ENCODE results near the gene MTA1. TPM values are rescaled to one million over a fixed set of nuclear protein-coding genes. Genes with fewer than 3 reads are reported as not detected.
A peak's percentile ranks its signal among the peaks of the same experiment; 100 is the strongest.

The MTA1 gene
- total RNA-seq, 2 experiments from 2014 or later = 136 to 152 TPM

DNA sequence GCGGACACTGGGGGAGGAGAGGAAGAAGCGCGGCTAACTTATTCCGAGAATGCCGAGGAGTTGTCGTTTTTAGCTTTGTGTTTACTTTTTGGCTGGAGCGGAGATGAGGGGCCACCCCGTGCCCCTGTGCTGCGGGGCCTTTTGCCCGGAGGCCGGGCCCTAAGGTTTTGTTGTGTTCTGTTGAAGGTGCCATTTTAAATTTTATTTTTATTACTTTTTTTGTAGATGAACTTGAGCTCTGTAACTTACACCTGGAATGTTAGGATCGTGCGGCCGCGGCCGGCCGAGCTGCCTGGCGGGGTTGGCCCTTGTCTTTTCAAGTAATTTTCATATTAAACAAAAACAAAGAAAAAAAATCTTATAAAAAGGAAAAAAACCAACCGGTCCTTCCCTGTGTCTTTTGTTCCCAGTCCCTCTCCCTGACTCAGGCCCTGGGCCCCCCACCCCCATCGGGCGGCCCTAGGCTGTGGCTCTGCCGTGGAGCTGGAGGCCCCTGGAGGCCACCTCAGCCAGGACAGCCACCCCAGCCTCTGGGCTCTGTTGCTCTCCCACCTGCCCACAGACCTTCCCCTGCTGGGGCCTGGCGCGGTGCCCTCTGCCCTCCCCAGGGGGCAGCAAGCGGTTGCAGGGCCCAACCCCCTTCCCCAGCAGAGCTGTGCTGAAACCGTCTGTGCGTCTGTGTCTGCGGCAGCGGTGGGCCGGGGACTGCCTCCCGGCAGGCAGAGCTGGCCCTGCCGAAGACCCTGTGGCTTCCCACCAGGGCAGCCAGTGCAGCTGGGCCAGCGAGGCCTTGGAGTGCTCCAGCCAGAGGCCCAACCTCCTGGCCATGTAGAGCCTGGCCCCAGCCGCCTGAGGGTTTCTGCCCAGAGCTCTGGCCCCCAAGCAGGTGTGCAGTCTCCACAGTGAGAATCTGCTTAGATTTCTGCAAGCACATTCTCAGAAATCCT, 51.0 kb downstream of the MTA1 start:
- POLR2A ChIA-PET = interaction anchor here (1.2 kb wide), 1 partner anchor 19 kb away, joined by 3 read pairs; no protein-coding TSS in a partner anchor

DNA sequence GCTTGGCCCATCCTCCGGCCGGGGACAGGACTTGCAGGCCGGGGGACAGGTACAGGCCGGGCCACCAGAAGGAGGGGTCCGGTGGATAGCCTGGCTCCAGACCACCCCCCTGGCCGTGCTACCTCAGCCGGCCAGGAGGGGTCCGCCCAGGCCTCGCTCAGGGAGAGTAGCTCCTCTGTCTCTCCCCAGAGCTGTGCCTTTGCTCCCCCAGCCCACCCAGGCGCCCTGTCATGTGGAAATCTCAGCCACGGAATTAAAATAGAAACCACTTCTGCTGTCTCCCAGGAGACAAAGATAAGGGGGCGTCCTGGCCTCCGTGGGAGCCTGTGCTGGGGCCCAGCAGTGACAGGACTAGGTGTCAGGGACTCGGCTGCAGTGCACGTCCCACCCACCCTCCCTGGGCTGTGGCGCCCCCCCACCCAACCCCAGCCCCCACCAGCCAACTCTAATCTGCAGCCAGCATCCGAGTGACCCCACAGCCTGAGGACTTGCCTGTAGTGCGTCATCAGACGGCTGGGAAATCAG, 51.7 kb downstream of the MTA1 start:
- intact Hi-C loops (cut with DNase I, micrococcal nuclease) = loop anchor here in 1 of 2 experiments (5.0 kb wide), 1 partner anchor 49 kb away; no protein-coding TSS in a partner anchor

More for the DNA sequence above, 51.0 kb downstream of the MTA1 start:
- H3K36me3 Mint-ChIP-seq (ENCODE audit: low read depth) = no peaks in the 10 kb centered on the region
- no peaks in the 10 kb centered on the region for H3K9me3 Mint-ChIP-seq (ENCODE audit: low read depth)
- H3K4me1 Mint-ChIP-seq = no peaks in the 10 kb centered on the region
- intact Hi-C loops (cut with DNase I, micrococcal nuclease) = loop anchor here in 1 of 2 experiments (5.0 kb wide), 1 partner anchor 48 kb away; no protein-coding TSS in a partner anchor
- no peak for ATAC-seq
- H3K4me3 Mint-ChIP-seq = no peak overlapping the region
- no peaks in the 10 kb centered on the region for H3K27me3 Mint-ChIP-seq
- DNase-seq = no peak
- H3K27ac Mint-ChIP-seq = no peak overlapping the region
- CTCF ChIA-PET = interaction anchor here (1.4 kb wide), 1 partner anchor 19 kb away, joined by 3 read pairs; no protein-coding TSS in a partner anchor

DNA sequence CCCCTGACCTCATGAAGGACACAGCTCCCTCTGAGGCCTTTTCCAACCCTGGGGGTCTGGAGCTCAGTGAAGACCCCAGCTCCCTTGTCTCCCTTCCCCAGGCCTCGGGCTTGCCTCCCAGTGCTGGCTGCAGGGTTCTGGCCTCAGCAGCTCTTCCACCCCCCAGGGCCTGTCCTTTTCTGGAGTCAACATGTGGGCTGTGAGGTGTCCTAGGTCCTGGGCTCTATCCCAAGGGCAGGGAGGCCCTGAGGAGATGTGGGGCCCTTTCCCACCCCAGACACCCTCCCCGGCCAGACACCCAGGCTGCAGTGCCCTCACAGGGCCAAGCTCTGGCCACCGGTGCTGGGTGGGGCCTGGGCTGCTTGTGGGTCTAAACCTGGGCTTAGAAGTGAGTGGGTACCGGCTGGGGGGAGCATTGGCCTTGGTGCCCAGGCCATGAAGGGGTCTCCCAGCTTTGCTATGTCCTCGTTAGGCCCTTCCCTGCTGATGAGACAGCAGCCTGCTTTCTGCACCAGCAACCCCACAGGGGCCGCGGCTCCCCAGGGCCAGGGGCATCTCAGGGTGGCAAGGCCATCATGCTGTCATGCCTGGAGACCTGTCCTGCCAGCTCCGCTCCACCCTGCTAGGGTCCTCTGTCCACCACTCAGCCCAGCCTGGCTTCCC, 52.3 kb downstream of the MTA1 start:
- ATAC-seq (no peak), DNase-seq (no peak)
- no peak overlapping the region for H3K27ac Mint-ChIP-seq
- ChIA-PET CTCF (no interaction called here), POLR2A (interaction anchor here (1.2 kb wide), 1 partner anchor 18 kb away, joined by 3 read pairs; no protein-coding TSS in a partner anchor)
- H3K4me3 Mint-ChIP-seq = no peak overlapping the region
- H3K4me1 Mint-ChIP-seq = no peaks in the 10 kb centered on the region
- intact Hi-C loops (cut with DNase I, micrococcal nuclease) = loop anchor here in 1 of 2 experiments (5.0 kb wide), 1 partner anchor 50 kb away; no protein-coding TSS in a partner anchor
- no peaks in the 10 kb centered on the region for H3K36me3 Mint-ChIP-seq (ENCODE audit: low read depth)
- no peaks in the 10 kb centered on the region for H3K27me3 Mint-ChIP-seq
- no peaks in the 10 kb centered on the region for H3K9me3 Mint-ChIP-seq (ENCODE audit: low read depth)

More for the DNA sequence above, 51.7 kb downstream of the MTA1 start:
- ChIA-PET POLR2A (interaction anchor here (1.2 kb wide), 1 partner anchor 18 kb away, joined by 3 read pairs; no protein-coding TSS in a partner anchor), CTCF (interaction anchor here (1.4 kb wide), 1 partner anchor 18 kb away, joined by 3 read pairs; no protein-coding TSS in a partner anchor)
- ATAC-seq (no peak), DNase-seq (no peak)
- no peaks in the 10 kb centered on the region for H3K9me3 Mint-ChIP-seq (ENCODE audit: low read depth)
- no peak overlapping the region for H3K27ac Mint-ChIP-seq
- H3K4me1 Mint-ChIP-seq = no peaks in the 10 kb centered on the region
- no peaks in the 10 kb centered on the region for H3K27me3 Mint-ChIP-seq
- no peaks in the 10 kb centered on the region for H3K36me3 Mint-ChIP-seq (ENCODE audit: low read depth)
- H3K4me3 Mint-ChIP-seq = no peak overlapping the region

DNA sequence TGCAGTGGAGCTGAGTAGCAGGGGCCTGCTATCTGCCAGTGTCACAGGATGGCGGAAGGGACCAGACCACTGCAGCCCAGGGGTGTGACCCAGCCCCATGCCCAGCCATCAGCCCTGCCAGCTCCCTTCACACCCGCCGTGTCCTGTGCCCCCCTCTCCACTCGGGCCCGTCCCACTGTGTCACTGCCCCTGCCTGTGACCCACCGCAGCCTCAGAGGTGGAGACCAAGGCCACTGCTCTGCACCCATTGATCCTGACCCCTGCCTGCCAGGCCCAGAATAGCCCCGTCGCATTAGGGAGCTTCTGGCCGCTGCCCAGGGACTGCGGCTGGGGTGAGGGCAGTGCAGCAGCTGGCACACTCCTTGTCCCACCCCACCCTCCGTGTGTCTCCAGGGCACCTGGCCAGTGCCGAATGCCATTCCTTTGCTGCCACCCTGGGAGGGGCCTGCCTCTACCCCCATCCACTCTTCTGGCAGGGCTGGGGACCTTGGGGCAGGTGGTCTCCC, 52.9 kb downstream of the MTA1 start:
- DNase-seq (no peak), ATAC-seq (no peak)
- Mint-ChIP-seq H3K27ac (no peak overlapping the region), H3K9me3 (ENCODE audit: low read depth) (no peaks in the 10 kb centered on the region), H3K4me3 (no peak overlapping the region), H3K36me3 (ENCODE audit: low read depth) (no peaks in the 10 kb centered on the region), H3K27me3 (no peaks in the 10 kb centered on the region), H3K4me1 (peaks cover 5% of the 10 kb centered on the region)
- intact Hi-C loops (cut with DNase I, micrococcal nuclease) = loop anchor here in 1 of 2 experiments (5.0 kb wide), 1 partner anchor 50 kb away; no protein-coding TSS in a partner anchor
- ChIA-PET CTCF (no interaction called here), POLR2A (no interaction called here)

DNA sequence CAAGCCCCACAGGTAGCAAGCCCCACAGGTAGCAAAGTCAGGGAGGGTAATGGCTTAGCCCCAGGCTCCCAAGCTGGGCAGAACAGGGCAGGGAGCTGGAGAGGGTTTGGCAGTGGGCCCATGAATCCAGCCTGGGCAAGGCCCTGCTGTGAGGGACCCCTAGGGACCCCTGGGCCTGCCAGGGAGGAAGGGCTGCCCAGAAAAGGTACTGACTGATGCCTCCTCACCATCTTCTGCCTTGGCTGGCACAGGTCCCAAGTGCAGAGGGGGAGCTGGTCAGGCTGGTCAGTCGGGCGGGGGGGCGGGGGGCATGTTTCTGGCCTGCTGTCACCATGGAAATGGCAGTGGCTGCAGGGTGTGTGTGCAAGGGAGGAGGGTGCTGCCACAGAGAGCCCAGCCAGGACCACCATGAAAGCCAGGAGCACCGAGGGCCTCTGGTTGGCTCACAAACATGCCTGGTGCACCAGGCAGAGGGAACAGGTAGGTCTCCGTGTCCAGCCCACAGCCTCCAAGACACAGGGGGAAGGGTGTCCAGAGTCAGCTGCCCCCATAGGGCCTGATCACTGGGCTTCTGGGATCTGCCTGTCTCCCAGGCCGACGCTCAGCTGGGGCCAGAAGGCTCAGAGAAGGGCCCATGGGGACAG, 53.5 kb downstream of the MTA1 start:
- H3K27me3 Mint-ChIP-seq = no peaks in the 10 kb centered on the region
- H3K9me3 Mint-ChIP-seq (ENCODE audit: low read depth) = no peaks in the 10 kb centered on the region
- H3K36me3 Mint-ChIP-seq (ENCODE audit: low read depth) = no peaks in the 10 kb centered on the region
- ChIA-PET CTCF (interaction anchor here (0.6 to 1.2 kb wide), 2 partner anchors 17 to 38 kb away, joined by 3 read pairs; no protein-coding TSS in a partner anchor), POLR2A (interaction anchor here (0.6 to 1.2 kb wide), 2 partner anchors 56 to 454 kb away, joined by 3 read pairs; no protein-coding TSS in a partner anchor)
- ATAC-seq = no peak
- H3K4me1 Mint-ChIP-seq = peaks cover 5% of the 10 kb centered on the region
- DNase-seq = no peak
- no peak overlapping the region for H3K27ac Mint-ChIP-seq
- H3K4me3 Mint-ChIP-seq = no peak overlapping the region
- intact Hi-C loops (cut with DNase I, micrococcal nuclease) = loop anchor here in 1 of 2 experiments (5.0 kb wide), 1 partner anchor 51 kb away; no protein-coding TSS in a partner anchor

DNA sequence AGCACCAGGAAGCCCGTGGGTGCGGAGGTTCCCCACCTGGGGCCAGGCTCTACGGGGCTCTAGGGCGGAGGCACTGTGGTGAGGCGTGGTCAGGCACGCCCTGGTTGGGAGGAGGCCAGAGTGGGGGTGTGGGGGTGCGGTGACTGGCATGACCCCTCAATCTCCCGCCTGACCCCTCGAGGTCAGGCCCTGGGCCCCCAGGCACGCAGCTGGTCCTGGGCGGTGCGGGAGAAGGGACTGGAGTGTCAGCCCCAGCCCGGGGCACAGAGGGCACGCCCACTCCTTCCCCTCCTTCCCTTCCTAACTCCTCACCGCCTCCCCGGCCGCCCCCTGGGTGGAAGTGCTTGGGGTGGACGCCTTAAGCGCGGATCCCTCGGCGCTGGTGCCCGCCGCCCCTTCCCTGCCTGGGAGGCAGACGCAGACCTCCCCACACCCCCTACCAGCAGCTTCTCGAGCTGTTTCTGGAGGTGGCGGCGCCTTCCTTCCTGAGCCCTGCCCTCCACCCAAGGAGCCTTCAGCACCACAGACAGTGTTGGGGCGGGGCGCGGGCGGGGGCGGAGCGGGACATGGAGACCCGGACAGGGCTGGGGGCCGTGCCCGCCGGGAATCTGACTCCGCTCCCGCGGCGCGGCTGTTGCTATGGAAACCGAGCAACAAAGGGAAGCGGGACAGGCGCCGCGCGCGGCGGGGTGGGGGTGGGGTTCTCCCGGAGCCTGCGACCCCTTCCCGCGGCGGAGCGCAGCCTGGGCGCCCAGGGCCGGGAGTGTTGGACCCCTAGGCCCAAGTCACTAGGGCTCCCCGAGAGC, 54.3 kb downstream of the MTA1 start:
- intact Hi-C loops (cut with DNase I, micrococcal nuclease) = loop anchor here (1.0 to 5.0 kb wide), 4 partner anchors 17 to 76 kb away; partner anchors contain the start of genes TEDC1 (in 1 of the 2) and TEX22 (in 1 of the 2)
- Mint-ChIP-seq H3K4me1 (peaks cover 5% of the 10 kb centered on the region), H3K36me3 (ENCODE audit: low read depth) (no peaks in the 10 kb centered on the region), H3K4me3 (peak overlapping the region; percentile 33), H3K27me3 (no peaks in the 10 kb centered on the region), H3K27ac (no peak overlapping the region), H3K9me3 (ENCODE audit: low read depth) (no peaks in the 10 kb centered on the region)
- POLR2A ChIA-PET = interaction anchor here (0.6 to 1.2 kb wide), 2 partner anchors 57 to 455 kb away, joined by 3 read pairs; no protein-coding TSS in a partner anchor
- CTCF ChIA-PET = interaction anchor here (0.6 to 1.2 kb wide), 2 partner anchors 16 to 39 kb away, joined by 3 read pairs; no protein-coding TSS in a partner anchor
- peak; percentile 63 for ATAC-seq
- peak; percentile 81 for DNase-seq

DNA sequence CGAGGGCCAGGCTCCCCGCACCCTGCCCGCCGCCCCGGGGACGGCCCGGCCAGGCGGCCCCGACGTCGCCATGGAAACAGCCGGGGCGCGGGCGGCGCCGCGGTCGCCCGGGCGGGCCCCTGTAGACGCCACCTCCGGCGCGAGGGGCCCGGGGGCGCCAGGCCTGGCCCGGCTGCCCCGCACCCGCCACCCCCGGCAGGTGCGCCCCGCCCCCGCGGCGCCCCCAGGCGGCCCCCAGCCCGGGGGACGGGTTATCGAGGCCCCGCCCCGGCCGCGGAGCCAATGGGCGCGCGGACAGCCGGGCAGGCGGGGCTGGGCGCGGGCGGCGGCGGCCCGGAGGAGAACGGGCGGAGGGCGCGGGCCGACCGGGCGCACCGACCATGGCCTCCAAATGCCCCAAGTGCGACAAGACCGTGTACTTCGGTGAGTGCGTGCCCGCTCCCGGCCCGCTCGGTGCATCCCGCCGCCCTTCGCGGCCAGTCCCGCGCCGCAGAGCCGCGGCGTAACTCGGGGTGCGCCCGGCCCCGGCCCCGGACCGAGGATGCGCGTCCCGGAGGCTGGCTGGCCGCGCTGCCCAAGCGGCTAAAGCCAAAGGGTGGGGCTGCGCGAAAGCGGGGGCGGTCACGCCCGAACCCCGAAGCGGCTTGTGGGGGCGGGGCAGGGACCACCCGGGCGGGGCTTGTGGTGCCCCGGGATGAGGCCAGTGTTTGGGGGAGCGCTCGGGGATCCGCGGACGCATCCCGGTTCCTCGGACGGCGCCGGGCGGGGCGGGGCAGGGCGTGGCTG, 55.0 kb downstream of the MTA1 start, which contains the start of gene CRIP2:
Gene CRIP2 (plus strand): TSS at position 339 of the 786 bp plus-strand sequence. CDS start 42 bp downstream, at position 381.
- CTCF ChIA-PET = no interaction called here

DNA sequence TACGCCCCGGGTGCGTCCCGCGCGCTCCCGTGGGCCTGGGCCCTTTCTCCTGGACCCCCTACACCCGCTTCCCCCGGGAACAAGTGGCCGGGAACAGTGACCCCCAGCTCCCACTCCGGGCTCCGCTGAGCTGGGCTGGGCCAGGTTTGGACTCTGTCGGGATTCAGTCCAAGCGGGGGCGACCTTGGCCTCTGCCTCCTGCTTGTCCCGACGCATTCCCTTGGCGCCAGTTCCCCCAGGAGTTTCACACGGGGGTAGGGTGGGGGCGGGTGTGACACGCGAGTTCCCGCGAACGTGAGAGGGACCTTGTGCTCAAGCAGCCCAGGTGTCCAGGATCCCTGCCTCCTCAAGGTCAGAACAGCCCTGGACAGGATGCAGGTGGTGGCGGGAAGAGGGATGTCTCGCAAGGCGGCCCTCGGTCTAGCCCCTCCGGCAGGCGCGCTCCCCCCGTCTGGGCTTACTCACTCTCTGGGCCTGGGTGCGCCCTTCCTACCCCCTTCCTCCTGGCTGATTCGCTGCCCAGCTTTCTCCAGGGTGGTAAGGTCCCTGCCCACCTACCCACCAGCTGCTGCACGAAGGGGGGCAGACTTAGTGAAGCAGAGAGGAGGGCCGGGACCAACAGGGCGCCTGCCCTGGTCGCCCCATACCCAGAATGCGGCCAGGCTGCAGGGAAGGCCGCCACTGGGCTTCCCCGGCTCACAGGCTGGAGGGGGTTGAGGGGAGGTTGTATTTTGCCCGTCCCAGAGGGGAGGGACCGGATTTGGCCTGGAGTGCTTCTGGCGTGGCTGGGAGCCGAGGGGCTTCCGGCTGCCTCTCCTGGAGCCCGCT, 55.9 kb downstream of the MTA1 start:
- peaks cover 5% of the 10 kb centered on the region for H3K27me3 Mint-ChIP-seq
- peaks cover 11% of the 10 kb centered on the region for H3K4me1 Mint-ChIP-seq
- H3K36me3 Mint-ChIP-seq (ENCODE audit: low read depth) = no peaks in the 10 kb centered on the region
- CTCF ChIA-PET = interaction anchor here (1.9 kb wide), 1 partner anchor 15 kb away, joined by 11 read pairs; no protein-coding TSS in a partner anchor
- no peaks in the 10 kb centered on the region for H3K9me3 Mint-ChIP-seq (ENCODE audit: low read depth)
- peak overlapping the region; percentile 36 for H3K4me3 Mint-ChIP-seq
- H3K27ac Mint-ChIP-seq = no peak overlapping the region
- intact Hi-C loops (cut with DNase I, micrococcal nuclease) = no loop called here
- POLR2A ChIA-PET = no interaction called here
- ATAC-seq (no peak), DNase-seq (no peak)

More for the DNA sequence above, 55.0 kb downstream of the MTA1 start, which contains the start of gene CRIP2:
- Mint-ChIP-seq H3K4me3 (peak within 1 kb of the TSS; percentile 36), H3K9me3 (ENCODE audit: low read depth) (no peaks in the 10 kb centered on the region), H3K27me3 (peaks cover under 1% of the 10 kb centered on the region), H3K36me3 (ENCODE audit: low read depth) (no peaks in the 10 kb centered on the region), H3K4me1 (peaks cover 8% of the 10 kb centered on the region), H3K27ac (no peak within 1 kb of the TSS)
- peak; percentile 52 for DNase-seq
- POLR2A ChIA-PET = no interaction called here
- intact Hi-C loops (cut with DNase I, micrococcal nuclease) = loop anchor here (1.0 to 5.0 kb wide), 4 partner anchors 17 to 76 kb away; partner anchors contain the start of genes TEDC1 (in 1 of the 2) and TEX22 (in 1 of the 2)
- peak; percentile 49 for ATAC-seq

Measured in activated CD4-positive, alpha-beta T cell treated with anti-CD3 and anti-CD28 coated beads for 36 hours (primary cell).